Measurements from ENCODE around the gene POLD2. TPM values are rescaled to one million over a fixed set of nuclear protein-coding genes. Genes with fewer than 3 reads are reported as not detected.
A peak's percentile ranks its signal among the peaks of the same experiment; 100 is the strongest.

The POLD2 gene
- total RNA-seq, 4 donors from 2014 or later: 33.6 to 71.2 (median 55.9) TPM

GRCh38 chr7:44107116-44107960, 16.0 kb downstream of the POLD2 start:
- H3K36me3 ChIP-seq: peaks cover 0 to 60% (median 41%) of the 10 kb centered on the region in 4 donors
- peak overlapping the region; percentile 78 to 94 (median 90) for H3K27ac ChIP-seq (replicated peaks in 1 of 4)
- peaks cover 21 to 79% (median 61%) of the 10 kb centered on the region in 4 donors for H3K4me1 ChIP-seq
- WGBS: 82% methylated on average over 12 of the region's 18 CpGs
- DNase-seq (ENCODE audit: extremely low spot score): no peak
- intact Hi-C loops (cut with DNase I): no loop called here
- H3K9me3 ChIP-seq: no peaks in the 10 kb centered on the region
- TF ChIP-seq POLR2A (IDR thresholded peaks at IDR 0.05; ENCODE audit: low read depth) (no peak), EP300 (IDR thresholded peaks at IDR 0.05) (no peak), POLR2AphosphoS5 (IDR thresholded peaks at IDR 0.05) (no peak), CTCF (IDR thresholded peaks at IDR 0.05) (no peak)
- no peak overlapping the region for H3K4me3 ChIP-seq
- H3K27me3 ChIP-seq: no peaks in the 10 kb centered on the region

- no peak for TF ChIP-seq CTCF (IDR thresholded peaks at IDR 0.05)
- TF ChIP-seq POLR2AphosphoS5 (IDR thresholded peaks at IDR 0.05): no peak
- no peak for TF ChIP-seq POLR2A (IDR thresholded peaks at IDR 0.05; ENCODE audit: low read depth)
- TF ChIP-seq EP300 (IDR thresholded peaks at IDR 0.05): no peak
- DNase-seq (ENCODE audit: extremely low spot score): no peak
- H3K27me3 ChIP-seq: no peaks in the 10 kb centered on the region
- H3K9me3 ChIP-seq: no peaks in the 10 kb centered on the region
- intact Hi-C loops (cut with DNase I): no loop called here
- H3K4me1 ChIP-seq: peaks cover 21 to 85% (median 64%) of the 10 kb centered on the region in 4 donors
- 87% methylated on average over 7 of the region's 10 CpGs for WGBS
- H3K4me3 ChIP-seq: peak overlapping the region in 3 of 4 donors; percentile 65 to 72 (median 66)
- peaks cover 0 to 52% (median 34%) of the 10 kb centered on the region in 4 donors for H3K36me3 ChIP-seq
- H3K27ac ChIP-seq (replicated peaks in 1 of 4): peak overlapping the region; percentile 78 to 94 (median 90)
These were observed 16.9 kb downstream of the POLD2 start for GRCh38 chr7:44106311-44107065.

- H3K36me3 ChIP-seq: peaks cover 0 to 45% (median 30%) of the 10 kb centered on the region in 4 donors
- intact Hi-C loops (cut with DNase I): no loop called here
- no peak for DNase-seq (ENCODE audit: extremely low spot score)
- H3K4me3 ChIP-seq: peak overlapping the region; percentile 48 to 72 (median 66)
- peak overlapping the region; percentile 78 to 94 (median 90) for H3K27ac ChIP-seq (replicated peaks in 1 of 4)
- H3K27me3 ChIP-seq: no peaks in the 10 kb centered on the region
- TF ChIP-seq POLR2AphosphoS5 (IDR thresholded peaks at IDR 0.05): no peak
- TF ChIP-seq CTCF (IDR thresholded peaks at IDR 0.05): no peak
- TF ChIP-seq POLR2A (IDR thresholded peaks at IDR 0.05; ENCODE audit: low read depth): no peak
- TF ChIP-seq EP300 (IDR thresholded peaks at IDR 0.05): no peak
- WGBS: 59% methylated on average over 2 of the region's 2 CpGs
- no peaks in the 10 kb centered on the region for H3K9me3 ChIP-seq
- peaks cover 21 to 90% (median 68%) of the 10 kb centered on the region in 4 donors for H3K4me1 ChIP-seq
These were observed 17.5 kb downstream of the POLD2 start for GRCh38 chr7:44105832-44106231.

GRCh38 chr7:44104860-44105771, 18.2 kb downstream of the POLD2 start:
- Histone ChIP-seq H3K4me1 (peaks cover 27 to 88% (median 68%) of the 10 kb centered on the region in 4 donors), H3K27ac (replicated peaks in 1 of 4) (peak overlapping the region; percentile 78 to 94 (median 90)), H3K4me3 (peak overlapping the region; percentile 48 to 72 (median 66)), H3K36me3 (peaks cover 0 to 38% (median 23%) of the 10 kb centered on the region in 4 donors), H3K9me3 (no peaks in the 10 kb centered on the region), H3K27me3 (no peaks in the 10 kb centered on the region)
- intact Hi-C loops (cut with DNase I): no loop called here
- WGBS: 33% methylated on average over 9 of the region's 28 CpGs
- DNase-seq (ENCODE audit: extremely low spot score): no peak
- TF ChIP-seq POLR2AphosphoS5 (IDR thresholded peaks at IDR 0.05): peak; percentile 25 to 75
- peak; percentile 39 for TF ChIP-seq EP300 (IDR thresholded peaks at IDR 0.05)
- TF ChIP-seq CTCF (IDR thresholded peaks at IDR 0.05): no peak
- no peak for TF ChIP-seq POLR2A (IDR thresholded peaks at IDR 0.05; ENCODE audit: low read depth)
